ENCODE measurements around the gene ATP5PD. TPM values are rescaled to one million over a fixed set of nuclear protein-coding genes. Genes with fewer than 3 reads are reported as not detected.

The ATP5PD gene
- total RNA-seq, 1 experiment from 2014 or later: 413 TPM

DNA sequence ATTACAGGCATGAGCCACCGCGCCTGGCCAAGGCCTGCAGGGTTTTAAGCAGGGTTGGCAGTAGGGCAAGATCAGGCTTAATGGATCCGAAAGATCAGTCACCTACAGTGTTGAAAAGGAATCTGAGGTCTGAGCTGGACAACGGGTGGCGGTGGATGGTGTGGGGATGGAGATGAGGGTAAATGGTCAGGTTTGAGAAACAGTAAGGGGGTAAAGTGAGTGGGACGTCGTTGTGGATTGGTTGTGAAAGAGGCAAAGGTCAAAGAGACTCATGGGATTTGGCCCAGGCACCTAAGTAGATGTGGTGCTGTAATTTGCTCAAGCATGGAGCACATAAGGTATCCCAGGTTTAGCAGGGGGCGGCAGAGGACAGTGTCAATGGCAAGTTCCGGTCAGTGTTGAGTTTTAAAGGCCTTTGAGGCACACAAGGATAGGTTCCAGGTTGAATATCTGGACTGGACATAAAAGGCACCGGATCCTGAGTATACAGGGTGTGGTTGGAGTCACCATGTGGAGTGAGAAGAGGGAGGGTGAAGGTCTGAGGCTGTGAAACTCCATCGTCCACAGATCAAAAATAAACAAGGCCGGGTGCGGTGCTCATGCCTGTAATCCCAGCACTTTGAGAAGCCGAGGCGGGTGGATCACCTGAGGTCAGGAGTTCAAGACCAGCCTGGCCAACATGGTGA is 39.9 kb upstream of the ATP5PD start:
- in situ Hi-C loops (cut with HindIII; ENCODE audit: low pct_unique_long_range_greater_than_20kb, low sequenced_read_pairs) (no loop called here), intact Hi-C loops (cut with micrococcal nuclease; ENCODE audit: unreplicated experiment) (no loop called here)
- no peaks in the 10 kb centered on the region for H3K9me3 ChIP-seq (ENCODE audit: control insufficient read depth, insufficient read depth, low read depth, low read length)
- peak overlapping the region; percentile 93 for H3K27ac ChIP-seq (ENCODE audit: low read length)
- DNase-seq (ENCODE audit: low read depth, low spot score): no peak
- H3K36me3 ChIP-seq (ENCODE audit: control insufficient read depth, insufficient read depth, low read length): no peaks in the 10 kb centered on the region; the same call in 1 of the 2 replicates
- no peaks in the 10 kb centered on the region for H3K27me3 ChIP-seq (ENCODE audit: control insufficient read depth, insufficient read depth, low read length)
- ATAC-seq: no peak
- TF ChIP-seq, protein P1, sequence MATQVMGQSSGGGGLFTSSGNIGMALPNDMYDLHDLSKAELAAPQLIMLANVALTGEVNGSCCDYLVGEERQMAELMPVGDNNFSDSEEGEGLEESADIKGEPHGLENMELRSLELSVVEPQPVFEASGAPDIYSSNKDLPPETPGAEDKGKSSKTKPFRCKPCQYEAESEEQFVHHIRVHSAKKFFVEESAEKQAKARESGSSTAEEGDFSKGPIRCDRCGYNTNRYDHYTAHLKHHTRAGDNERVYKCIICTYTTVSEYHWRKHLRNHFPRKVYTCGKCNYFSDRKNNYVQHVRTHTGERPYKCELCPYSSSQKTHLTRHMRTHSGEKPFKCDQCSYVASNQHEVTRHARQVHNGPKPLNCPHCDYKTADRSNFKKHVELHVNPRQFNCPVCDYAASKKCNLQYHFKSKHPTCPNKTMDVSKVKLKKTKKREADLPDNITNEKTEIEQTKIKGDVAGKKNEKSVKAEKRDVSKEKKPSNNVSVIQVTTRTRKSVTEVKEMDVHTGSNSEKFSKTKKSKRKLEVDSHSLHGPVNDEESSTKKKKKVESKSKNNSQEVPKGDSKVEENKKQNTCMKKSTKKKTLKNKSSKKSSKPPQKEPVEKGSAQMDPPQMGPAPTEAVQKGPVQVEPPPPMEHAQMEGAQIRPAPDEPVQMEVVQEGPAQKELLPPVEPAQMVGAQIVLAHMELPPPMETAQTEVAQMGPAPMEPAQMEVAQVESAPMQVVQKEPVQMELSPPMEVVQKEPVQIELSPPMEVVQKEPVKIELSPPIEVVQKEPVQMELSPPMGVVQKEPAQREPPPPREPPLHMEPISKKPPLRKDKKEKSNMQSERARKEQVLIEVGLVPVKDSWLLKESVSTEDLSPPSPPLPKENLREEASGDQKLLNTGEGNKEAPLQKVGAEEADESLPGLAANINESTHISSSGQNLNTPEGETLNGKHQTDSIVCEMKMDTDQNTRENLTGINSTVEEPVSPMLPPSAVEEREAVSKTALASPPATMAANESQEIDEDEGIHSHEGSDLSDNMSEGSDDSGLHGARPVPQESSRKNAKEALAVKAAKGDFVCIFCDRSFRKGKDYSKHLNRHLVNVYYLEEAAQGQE (IDR thresholded peaks at IDR 0.05; ENCODE audit: insufficient read depth in 1 of 2, low read depth in 2 of 2, low read length in 1 of 2): no peak
- TF ChIP-seq POLR2AphosphoS5 (IDR thresholded peaks at IDR 0.05; ENCODE audit: low read depth, low read length) (no peak), SIN3A (IDR thresholded peaks at IDR 0.05; ENCODE audit: borderline replicate concordance, insufficient read depth, low read depth, low read length) (no peak), TCF7L2 (IDR thresholded peaks at IDR 0.05; ENCODE audit: low read depth, low read length) (no peak)
- TF ChIP-seq, protein P2, sequence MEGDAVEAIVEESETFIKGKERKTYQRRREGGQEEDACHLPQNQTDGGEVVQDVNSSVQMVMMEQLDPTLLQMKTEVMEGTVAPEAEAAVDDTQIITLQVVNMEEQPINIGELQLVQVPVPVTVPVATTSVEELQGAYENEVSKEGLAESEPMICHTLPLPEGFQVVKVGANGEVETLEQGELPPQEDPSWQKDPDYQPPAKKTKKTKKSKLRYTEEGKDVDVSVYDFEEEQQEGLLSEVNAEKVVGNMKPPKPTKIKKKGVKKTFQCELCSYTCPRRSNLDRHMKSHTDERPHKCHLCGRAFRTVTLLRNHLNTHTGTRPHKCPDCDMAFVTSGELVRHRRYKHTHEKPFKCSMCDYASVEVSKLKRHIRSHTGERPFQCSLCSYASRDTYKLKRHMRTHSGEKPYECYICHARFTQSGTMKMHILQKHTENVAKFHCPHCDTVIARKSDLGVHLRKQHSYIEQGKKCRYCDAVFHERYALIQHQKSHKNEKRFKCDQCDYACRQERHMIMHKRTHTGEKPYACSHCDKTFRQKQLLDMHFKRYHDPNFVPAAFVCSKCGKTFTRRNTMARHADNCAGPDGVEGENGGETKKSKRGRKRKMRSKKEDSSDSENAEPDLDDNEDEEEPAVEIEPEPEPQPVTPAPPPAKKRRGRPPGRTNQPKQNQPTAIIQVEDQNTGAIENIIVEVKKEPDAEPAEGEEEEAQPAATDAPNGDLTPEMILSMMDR (IDR thresholded peaks at IDR 0.05): no peak
- peaks cover 46% of the 10 kb centered on the region for H3K4me1 ChIP-seq (ENCODE audit: control insufficient read depth, insufficient read depth, low read length)
- ChIA-PET CTCF (no interaction called here), POLR2A (no interaction called here)
- BruUV-seq (replicated peaks): no TSS peak
- no peak overlapping the region for H3K4me3 ChIP-seq (ENCODE audit: low read depth in 2 of 2, low read length in 2 of 2)

DNA sequence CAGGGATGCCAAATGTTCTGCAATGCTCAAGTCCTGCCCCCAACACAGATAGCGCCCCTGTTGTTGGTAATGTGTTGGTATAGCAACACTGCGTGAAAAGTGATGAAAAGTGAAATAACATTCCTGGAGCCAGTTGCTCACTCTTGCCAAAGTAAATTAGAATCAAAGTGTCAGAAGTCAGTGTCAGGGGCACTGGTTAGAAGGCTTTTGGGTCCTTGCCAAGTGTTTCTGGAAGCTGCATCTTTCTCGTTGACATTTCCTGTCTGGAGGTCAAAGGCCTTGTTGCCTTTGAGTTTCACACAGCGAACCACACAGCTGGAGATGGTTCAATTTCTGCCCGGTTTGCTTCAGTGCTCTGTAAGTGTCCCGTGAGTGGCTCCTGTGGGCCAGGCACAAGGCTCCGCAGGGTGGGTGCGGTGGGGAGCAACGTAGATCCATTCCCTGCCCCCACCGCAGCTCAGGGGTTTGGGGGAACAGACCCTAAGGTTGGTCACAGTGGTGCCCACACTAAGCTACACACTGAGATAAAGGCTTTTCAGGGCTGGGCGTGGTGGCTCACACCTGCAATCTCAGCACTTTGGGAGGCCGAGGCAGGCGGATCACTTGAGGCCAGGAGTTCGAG is 37.4 kb upstream of the ATP5PD start:
- Histone ChIP-seq H3K9me3 (ENCODE audit: control insufficient read depth, insufficient read depth, low read depth, low read length) (no peaks in the 10 kb centered on the region), H3K4me3 (ENCODE audit: low read depth in 2 of 2, low read length in 2 of 2) (no peak overlapping the region), H3K27me3 (ENCODE audit: control insufficient read depth, insufficient read depth, low read length) (no peaks in the 10 kb centered on the region), H3K4me1 (ENCODE audit: control insufficient read depth, insufficient read depth, low read length) (peaks cover 27% of the 10 kb centered on the region), H3K27ac (ENCODE audit: low read length) (peak overlapping the region; percentile 53), H3K36me3 (ENCODE audit: control insufficient read depth, insufficient read depth, low read length) (no peaks in the 10 kb centered on the region; the same call in 1 of the 2 replicates)
- TF ChIP-seq SIN3A (IDR thresholded peaks at IDR 0.05; ENCODE audit: borderline replicate concordance, insufficient read depth, low read depth, low read length) (no peak), POLR2AphosphoS5 (IDR thresholded peaks at IDR 0.05; ENCODE audit: low read depth, low read length) (no peak), TCF7L2 (IDR thresholded peaks at IDR 0.05; ENCODE audit: low read depth, low read length) (0 out of 2 replicates have a peak, but pooled peaks have one; percentile 42)
- TF ChIP-seq, protein P1 (IDR thresholded peaks at IDR 0.05; ENCODE audit: insufficient read depth in 1 of 2, low read depth in 2 of 2, low read length in 1 of 2): no peak
- TF ChIP-seq, protein P2 (IDR thresholded peaks at IDR 0.05): no peak
- ATAC-seq: no peak
- in situ Hi-C loops (cut with HindIII; ENCODE audit: low pct_unique_long_range_greater_than_20kb, low sequenced_read_pairs) (no loop called here), intact Hi-C loops (cut with micrococcal nuclease; ENCODE audit: unreplicated experiment) (no loop called here)
- DNase-seq (ENCODE audit: low read depth, low spot score): no peak
- no TSS peak for BruUV-seq (replicated peaks)
- CTCF ChIA-PET: interaction anchor here (0.6 kb wide), 3 partner anchors 11 to 49 kb away, joined by 3 to 9 read pairs (median 6); no protein-coding TSS in a partner anchor
- POLR2A ChIA-PET: interaction anchor here (0.7 kb wide), 1 partner anchor 10 kb away, joined by 6 read pairs; no protein-coding TSS in a partner anchor

All from Panc1 (cell line).